Measurements from ENCODE around the gene HMGXB3.

Gene HMGXB3

GRCh38 chr5:150000256-150000989 is at the start of gene HMGXB3, which contains the start of gene TIGD6:
Gene HMGXB3, plus strand, starts transcription at chr5:150000739. Its CDS starts 4,114 bp downstream, at chr5:150004853.
Gene TIGD6, minus strand, starts transcription at chr5:150000654. Its CDS starts 4,306 bp downstream, at chr5:149996348.
- Mint-ChIP-seq H3K4me1 (ENCODE audit: low read depth) (peaks cover 31% of the 10 kb centered on the region), H3K27me3 (ENCODE audit: low read depth) (no peaks in the 10 kb centered on the region), H3K36me3 (ENCODE audit: low read depth) (peaks cover 22% of the 10 kb centered on the region), H3K4me3 (peak within 1 kb of the TSS; percentile 94), H3K9me3 (no peaks in the 10 kb centered on the region), H3K27ac (peak within 1 kb of the TSS; percentile 97)
- DNase-seq (ENCODE audit: low spot score), result peak; percentile 91

GRCh38 chr5:149951138-149951749 is 49.3 kb upstream of the HMGXB3 start:
- Mint-ChIP-seq H3K27me3 (ENCODE audit: low read depth) (peaks cover 15% of the 10 kb centered on the region), H3K4me1 (ENCODE audit: low read depth) (no peaks in the 10 kb centered on the region), H3K36me3 (ENCODE audit: low read depth) (no peaks in the 10 kb centered on the region), H3K4me3 (no peak overlapping the region), H3K27ac (no peak overlapping the region), H3K9me3 (no peaks in the 10 kb centered on the region)
- no peak for DNase-seq (ENCODE audit: low spot score)

- Mint-ChIP-seq H3K4me1 (ENCODE audit: low read depth) (no peaks in the 10 kb centered on the region), H3K27ac (no peak overlapping the region), H3K4me3 (no peak overlapping the region), H3K36me3 (ENCODE audit: low read depth) (no peaks in the 10 kb centered on the region), H3K9me3 (no peaks in the 10 kb centered on the region), H3K27me3 (ENCODE audit: low read depth) (peaks cover 14% of the 10 kb centered on the region)
- DNase-seq (ENCODE audit: low spot score), result no peak
These were observed 47.0 kb upstream of the HMGXB3 start for GRCh38 chr5:149953436-149954121.

GRCh38 chr5:149954798-149955197 is 45.7 kb upstream of the HMGXB3 start:
- no peak for DNase-seq (ENCODE audit: low spot score)
- H3K36me3 Mint-ChIP-seq (ENCODE audit: low read depth), result no peaks in the 10 kb centered on the region
- no peak overlapping the region for H3K27ac Mint-ChIP-seq
- no peaks in the 10 kb centered on the region for H3K9me3 Mint-ChIP-seq
- H3K4me1 Mint-ChIP-seq (ENCODE audit: low read depth), result peaks cover 6% of the 10 kb centered on the region
- H3K27me3 Mint-ChIP-seq (ENCODE audit: low read depth), result peaks cover 14% of the 10 kb centered on the region
- no peak overlapping the region for H3K4me3 Mint-ChIP-seq

- DNase-seq (ENCODE audit: low spot score), result no peak
- Mint-ChIP-seq H3K27me3 (ENCODE audit: low read depth) (peaks cover 9% of the 10 kb centered on the region), H3K4me3 (no peak overlapping the region), H3K36me3 (ENCODE audit: low read depth) (no peaks in the 10 kb centered on the region), H3K4me1 (ENCODE audit: low read depth) (peaks cover 16% of the 10 kb centered on the region), H3K9me3 (no peaks in the 10 kb centered on the region), H3K27ac (no peak overlapping the region)
These were observed 43.9 kb upstream of the HMGXB3 start for GRCh38 chr5:149956685-149957084.

- Mint-ChIP-seq H3K27me3 (ENCODE audit: low read depth) (peaks cover 4% of the 10 kb centered on the region), H3K36me3 (ENCODE audit: low read depth) (no peaks in the 10 kb centered on the region), H3K9me3 (no peaks in the 10 kb centered on the region), H3K27ac (no peak overlapping the region), H3K4me1 (ENCODE audit: low read depth) (peaks cover 21% of the 10 kb centered on the region), H3K4me3 (no peak overlapping the region)
- DNase-seq (ENCODE audit: low spot score), result no peak
These were observed 42.7 kb upstream of the HMGXB3 start for GRCh38 chr5:149957855-149958254.

GRCh38 chr5:149959406-149960236 is 40.9 kb upstream of the HMGXB3 start:
- Mint-ChIP-seq H3K27me3 (ENCODE audit: low read depth) (peaks cover 4% of the 10 kb centered on the region), H3K4me1 (ENCODE audit: low read depth) (peaks cover 21% of the 10 kb centered on the region)
- peak; percentile 78 for DNase-seq (ENCODE audit: low spot score)

GRCh38 chr5:149960272-149961185 is 40.0 kb upstream of the HMGXB3 start, which contains the start of gene SLC26A2:
Gene SLC26A2, plus strand, starts transcription at chr5:149960758. Its CDS starts 16,895 bp downstream, at chr5:149977653.
- Mint-ChIP-seq H3K4me1 (ENCODE audit: low read depth) (peaks cover 21% of the 10 kb centered on the region), H3K27ac (peak within 1 kb of the TSS; percentile 93), H3K36me3 (ENCODE audit: low read depth) (no peaks in the 10 kb centered on the region), H3K4me3 (peak within 1 kb of the TSS; percentile 90), H3K9me3 (no peaks in the 10 kb centered on the region), H3K27me3 (ENCODE audit: low read depth) (peaks cover 2% of the 10 kb centered on the region)
- peak; percentile 96 for DNase-seq (ENCODE audit: low spot score)

More at GRCh38 chr5:149959406-149960236, 40.9 kb upstream of the HMGXB3 start:
- H3K36me3 Mint-ChIP-seq (ENCODE audit: low read depth), result no peaks in the 10 kb centered on the region
- H3K4me3 Mint-ChIP-seq, result peak overlapping the region; percentile 90
- peak overlapping the region; percentile 90 for H3K27ac Mint-ChIP-seq
- H3K9me3 Mint-ChIP-seq, result no peaks in the 10 kb centered on the region

- Mint-ChIP-seq H3K9me3 (no peaks in the 10 kb centered on the region), H3K4me1 (ENCODE audit: low read depth) (peaks cover 21% of the 10 kb centered on the region), H3K36me3 (ENCODE audit: low read depth) (no peaks in the 10 kb centered on the region), H3K27me3 (ENCODE audit: low read depth) (peaks cover 2% of the 10 kb centered on the region), H3K27ac (peak overlapping the region; percentile 6), H3K4me3 (peak overlapping the region; percentile 88)
- no peak for DNase-seq (ENCODE audit: low spot score)
These were observed 39.3 kb upstream of the HMGXB3 start for GRCh38 chr5:149961186-149961685.

- peaks cover 21% of the 10 kb centered on the region for H3K4me1 Mint-ChIP-seq (ENCODE audit: low read depth)
- no peak overlapping the region for H3K27ac Mint-ChIP-seq
- no peak for DNase-seq (ENCODE audit: low spot score)
- no peaks in the 10 kb centered on the region for H3K27me3 Mint-ChIP-seq (ENCODE audit: low read depth)
- no peaks in the 10 kb centered on the region for H3K9me3 Mint-ChIP-seq
- H3K4me3 Mint-ChIP-seq, result no peak overlapping the region
- H3K36me3 Mint-ChIP-seq (ENCODE audit: low read depth), result no peaks in the 10 kb centered on the region
These were observed 38.6 kb upstream of the HMGXB3 start for GRCh38 chr5:149961957-149962409.

- Mint-ChIP-seq H3K4me3 (no peak overlapping the region), H3K4me1 (ENCODE audit: low read depth) (peaks cover 21% of the 10 kb centered on the region), H3K9me3 (no peaks in the 10 kb centered on the region), H3K36me3 (ENCODE audit: low read depth) (no peaks in the 10 kb centered on the region), H3K27ac (no peak overlapping the region), H3K27me3 (ENCODE audit: low read depth) (no peaks in the 10 kb centered on the region)
- no peak for DNase-seq (ENCODE audit: low spot score)
These were observed 37.8 kb upstream of the HMGXB3 start for GRCh38 chr5:149962601-149963300.

GRCh38 chr5:149963729-149964128 is 36.8 kb upstream of the HMGXB3 start:
- no peaks in the 10 kb centered on the region for H3K27me3 Mint-ChIP-seq (ENCODE audit: low read depth)
- H3K9me3 Mint-ChIP-seq, result no peaks in the 10 kb centered on the region
- H3K27ac Mint-ChIP-seq, result no peak overlapping the region
- no peak overlapping the region for H3K4me3 Mint-ChIP-seq
- H3K36me3 Mint-ChIP-seq (ENCODE audit: low read depth), result no peaks in the 10 kb centered on the region
- H3K4me1 Mint-ChIP-seq (ENCODE audit: low read depth), result peaks cover 21% of the 10 kb centered on the region
- no peak for DNase-seq (ENCODE audit: low spot score)

All from T-helper 2 cell treated with Interferon-gamma antibody and Interleukin-4, amounts not matched to agents 5 μg/mL and 100 μg/mL, for 36 hours (primary cell).